ENCODE data around the gene VAT1. TPM values are rescaled to one million over a fixed set of nuclear protein-coding genes. Genes with fewer than 3 reads are reported as not detected.

The VAT1 gene
- total RNA-seq, 1 experiment from 2014 or later, result 262 TPM

GRCh38 chr17:43014020-43014648 lies 8.1 kb downstream of the VAT1 start:
- no CpG with 5 or more reads among the region's 12 CpGs for WGBS (ENCODE audit: extremely low coverage, insufficient read length, low lambda C conversion rate)
- Histone ChIP-seq H3K18ac (ENCODE audit: insufficient read length, low read depth, low read length) (no peak overlapping the region), H3K14ac (ENCODE audit: insufficient read depth, low read length) (no peak overlapping the region), H2BK120ac (ENCODE audit: low read depth, low read length, poor library complexity, severe bottlenecking) (no peak overlapping the region), H3K27me3 (ENCODE audit: insufficient read depth, low read length) (no peaks in the 10 kb centered on the region), H4K20me1 (ENCODE audit: control insufficient read depth, insufficient read depth, insufficient read length) (no peaks in the 10 kb centered on the region), H3T11ph (ENCODE audit: low read length) (no peak overlapping the region), H3K23me2 (ENCODE audit: insufficient read length, low read depth, low read length, poor library complexity, severe bottlenecking) (no peaks in the 10 kb centered on the region), H2BK12ac (ENCODE audit: insufficient read length, low read depth, low read length) (no peak overlapping the region), H3K56ac (ENCODE audit: insufficient read length, low read depth, low read length) (no peak overlapping the region), H3K79me1 (ENCODE audit: insufficient read depth, low read depth, low read length, poor library complexity, severe bottlenecking) (no peaks in the 10 kb centered on the region), H3K27ac (ENCODE audit: insufficient read length, low read depth, low read length) (no peak overlapping the region), H2BK15ac (ENCODE audit: low read depth, low read length) (no peak overlapping the region), H3K79me2 (ENCODE audit: insufficient read depth, low read length) (no peaks in the 10 kb centered on the region), H3K4me2 (ENCODE audit: insufficient read depth, insufficient read length, low read length) (no peak overlapping the region), H4K5ac (ENCODE audit: insufficient read length, low read depth, low read length) (no peak overlapping the region), H3K23ac (ENCODE audit: insufficient read length, low read depth, low read length) (no peak overlapping the region), H3K4me1 (ENCODE audit: insufficient read depth, low read length) (no peaks in the 10 kb centered on the region; the same call in 1 of the 2 replicates), H2BK5ac (ENCODE audit: insufficient read length, low read length) (no peak overlapping the region), H4K91ac (ENCODE audit: insufficient read length, low read depth, low read length) (no peak overlapping the region), H4K8ac (replicated peaks; ENCODE audit: insufficient read length, low read depth, low read length) (no peak overlapping the region), H3K4ac (ENCODE audit: low read depth, low read length) (no peak overlapping the region), H2AFZ (ENCODE audit: low read length) (no peak overlapping the region), H3K9ac (ENCODE audit: extremely low read depth, insufficient read length, low read length) (no peak overlapping the region), H3K9me3 (ENCODE audit: control insufficient read depth, low read depth, low read length) (no peaks in the 10 kb centered on the region), H2BK20ac (ENCODE audit: low read depth, low read length, poor library complexity, severe bottlenecking) (no peak overlapping the region), H2AK5ac (ENCODE audit: insufficient read length, low read length) (no peak overlapping the region)
- no peak for DNase-seq
- H3K4me3 Mint-ChIP-seq, result no peak overlapping the region
- no peaks in the 10 kb centered on the region for H3K9me3 Mint-ChIP-seq
- H3K27me3 Mint-ChIP-seq (ENCODE audit: low read depth), result no peaks in the 10 kb centered on the region
- no peak for TF ChIP-seq CTCF (conservative IDR thresholded peaks at IDR 0.05)
- H3K4me1 Mint-ChIP-seq, result peaks cover 20 to 47% of the 10 kb centered on the region in 2 experiments
- peaks cover 11 to 40% (median 37%) of the 10 kb centered on the region in 3 experiments; a peak in 6 of 7 replicates for H3K36me3 Mint-ChIP-seq (ENCODE audit: insufficient read depth in 1 of 3, low read depth in 3 of 3)
- peak overlapping the region; percentile 56 to 85 (median 65); a peak in 5 of 7 replicates for H3K27ac Mint-ChIP-seq

All from H9 (cell line).